BJ (cell line): Measurements from ENCODE around the gene EFCAB6. TPM values are rescaled to one million over a fixed set of nuclear protein-coding genes. Genes with fewer than 3 reads are reported as not detected.

ENCODE experiments used
- CTCF ChIA-PET: fragments of 350-600 bp; formaldehyde crosslinking; extraction: SDS; loops from one replicate; lab custom pipeline; 2021; ENCODE audit warnings: antibody characterized with exemption, inconsistent platforms; lab: Yijun Ruan, JAX
- POLR2A ChIA-PET: fragments of 300-600 bp; sonication (Branson Sonifier 250); formaldehyde crosslinking; extraction: SDS; loops from one replicate; lab custom pipeline; 2021; ENCODE audit warnings: antibody characterized with exemption; lab: Charles Lee
- DNase-seq: peaks from one replicate; pipeline ENCODE4 v3.0.0-alpha.2; 2011; ENCODE audit warnings: low read depth
- H3K27me3 ChIP-seq: 2 replicates; pipeline ENCODE4 v1.6.0; 2011; ENCODE audit warnings: low read length; ENCODE audit not compliant: control insufficient read depth, insufficient read depth
- H3K36me3 ChIP-seq: 2 replicates; pipeline ENCODE4 v1.5.1; 2011; ENCODE audit warnings: low read length; ENCODE audit not compliant: control insufficient read depth, insufficient read depth
- H3K4me3 ChIP-seq: 2 replicates; pipeline ENCODE4 v1.5.1; 2011; ENCODE audit warnings: low read depth, mild to moderate bottlenecking, control low read depth, low read length
- CTCF ChIP-seq: IDR thresholded peaks from 2 replicates; pipeline ENCODE4 v1.5.1; 2011; ENCODE audit warnings: low read depth, mild to moderate bottlenecking, control low read depth, inconsistent platforms, low read length, moderate library complexity; ENCODE audit not compliant: insufficient read depth
- polyA plus RNA-seq: library from polyadenylated mRNA; depleted of rRNA; stranded (reverse); fragments of >200 nt; gene quantifications from 2 replicates; pipeline ENCODE4 v1.2.3, GENCODE V29; 2011

EFCAB6 gene
- polyA plus RNA-seq, 1 experiment, result 0.75 TPM

DNA sequence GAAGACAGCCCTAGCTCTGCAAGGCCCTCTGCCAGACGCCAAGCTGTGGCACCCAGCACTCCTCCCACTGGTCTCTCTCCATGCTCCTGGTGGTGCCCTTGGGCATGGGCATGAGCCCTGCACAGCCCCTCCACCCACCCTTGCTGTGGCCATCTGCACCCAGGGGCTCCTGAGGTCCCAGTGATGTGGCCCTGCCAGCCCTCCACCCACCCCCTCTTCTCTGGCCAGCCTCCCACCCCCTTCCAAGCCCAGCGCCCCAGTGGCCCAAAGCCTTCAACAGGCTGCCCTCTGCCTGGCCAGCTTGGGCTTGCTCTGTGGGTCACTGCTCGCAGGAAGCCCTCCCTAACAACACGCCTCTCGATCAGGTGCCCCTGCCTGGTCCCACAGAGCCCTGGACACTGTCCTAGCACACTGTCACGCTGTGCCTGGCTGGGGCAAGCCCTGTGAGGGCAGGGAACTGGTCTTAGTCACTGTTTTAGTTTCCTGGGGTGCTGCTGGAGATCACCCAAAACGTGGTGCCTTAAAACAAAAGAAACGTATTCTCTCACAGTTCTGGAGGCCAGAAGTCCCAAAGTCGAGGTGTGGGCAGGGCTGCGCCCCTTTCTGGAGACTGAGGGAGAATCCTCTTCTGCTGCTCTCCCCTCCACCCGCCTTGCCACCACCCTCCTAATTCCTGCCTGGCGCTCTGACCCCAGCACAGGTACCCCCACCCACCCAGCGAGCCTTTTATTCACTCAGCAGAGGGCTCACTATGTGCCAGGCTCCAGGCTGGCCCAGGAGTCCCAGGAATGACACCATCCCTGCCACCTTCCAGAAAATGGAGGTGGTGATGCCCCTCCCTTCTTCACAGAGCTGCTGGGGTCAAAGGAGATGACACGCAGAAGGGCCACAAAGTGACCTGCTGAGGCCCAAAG lies 35.5 kb upstream of the EFCAB6 start:
- TF ChIP-seq CTCF, result no peak
- no peaks in the 10 kb centered on the region for H3K36me3 ChIP-seq
- H3K27me3 ChIP-seq, result peaks cover 4% of the 10 kb centered on the region
- no peak for DNase-seq
- ChIA-PET CTCF (interaction anchor here (2.3 kb wide), 1 partner anchor 12 kb away, joined by 7 read pairs; no protein-coding TSS in a partner anchor), POLR2A (no interaction called here)
- H3K4me3 ChIP-seq, result no peak overlapping the region

DNA sequence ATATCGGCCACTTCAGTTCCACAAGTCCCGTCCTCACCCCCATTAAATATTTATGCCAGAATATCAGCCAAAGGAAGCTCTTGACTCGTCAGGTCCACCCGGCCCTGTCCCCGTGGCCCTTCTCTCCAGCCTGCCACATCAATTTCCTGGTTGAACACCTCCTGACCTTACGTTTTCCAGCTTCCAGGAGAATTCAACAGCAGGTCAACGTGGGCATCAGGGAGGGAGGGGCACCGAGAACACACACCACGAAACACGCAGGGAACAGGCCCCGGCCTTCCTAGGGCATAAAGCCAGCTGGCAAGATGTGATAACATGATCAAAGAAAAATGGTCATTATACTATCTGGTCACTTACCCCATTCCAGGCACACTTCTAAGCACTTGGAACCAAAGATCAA lies 34.9 kb upstream of the EFCAB6 start:
- no peak for TF ChIP-seq CTCF
- ChIA-PET CTCF (interaction anchor here (2.3 kb wide), 1 partner anchor 12 kb away, joined by 7 read pairs; no protein-coding TSS in a partner anchor), POLR2A (no interaction called here)
- DNase-seq, result no peak
- peaks cover 4% of the 10 kb centered on the region for H3K27me3 ChIP-seq
- no peak overlapping the region for H3K4me3 ChIP-seq
- no peaks in the 10 kb centered on the region for H3K36me3 ChIP-seq

- Histone ChIP-seq H3K4me3 (no peak overlapping the region), H3K27me3 (peaks cover 4% of the 10 kb centered on the region; the same call in 1 of the 2 replicates), H3K36me3 (no peaks in the 10 kb centered on the region)
- TF ChIP-seq CTCF, result no peak
- ChIA-PET POLR2A (no interaction called here), CTCF (interaction anchor here (1.0 kb wide), 1 partner anchor 39 kb away, joined by 5 read pairs; no protein-coding TSS in a partner anchor)
- DNase-seq, result no peak
Measured at GRCh38 chr22:43845981-43846380, 33.9 kb upstream of the EFCAB6 start.

GRCh38 chr22:43844560-43845545 lies 32.7 kb upstream of the EFCAB6 start:
- no peak for DNase-seq
- H3K4me3 ChIP-seq, result no peak overlapping the region
- POLR2A ChIA-PET, result no interaction called here
- H3K27me3 ChIP-seq, result peaks cover 4% of the 10 kb centered on the region; the same call in 1 of the 2 replicates
- CTCF ChIA-PET, result interaction anchor here (1.0 kb wide), 2 partner anchors 18 to 40 kb away, joined by 4 to 5 read pairs; no protein-coding TSS in a partner anchor
- no peaks in the 10 kb centered on the region for H3K36me3 ChIP-seq
- no peak for TF ChIP-seq CTCF
